Left ventricle myocardium inferior (tissue), 1 donor: ENCODE data around the gene OR52E6. TPM values are rescaled to one million over a fixed set of nuclear protein-coding genes. Genes with fewer than 3 reads are reported as not detected.

Experiments used
- DNase-seq: peaks from one replicate; pipeline ENCODE4 v3.0.0-alpha.2; 2020
- H3K27ac ChIP-seq: fragments of 200-600 bp; replicated peaks from 2 replicates; pipeline ENCODE4 v1.8.0; 2021
- H3K27me3 ChIP-seq: fragments of 200-600 bp; 2 replicates; pipeline ENCODE4 v1.8.0; 2021; ENCODE audit warnings: low read depth
- H3K36me3 ChIP-seq: fragments of 200-600 bp; 2 replicates; pipeline ENCODE4 v1.8.0; 2021
- H3K4me1 ChIP-seq: fragments of 200-600 bp; 2 replicates; pipeline ENCODE4 v1.8.0; 2021
- H3K4me3 ChIP-seq: fragments of 200-600 bp; 2 replicates; pipeline ENCODE4 v1.8.0; 2021; ENCODE audit warnings: mild to moderate bottlenecking, moderate library complexity
- H3K9me3 ChIP-seq: fragments of 200-600 bp; replicated peaks from 2 replicates; pipeline ENCODE4 v1.8.0; 2021
- CTCF ChIP-seq: fragments of 200-600 bp; IDR thresholded peaks from 2 replicates; pipeline ENCODE4 v1.8.0; 2021; ENCODE audit warnings: antibody characterized with exemption, mild to moderate bottlenecking, borderline replicate concordance
- intact Hi-C: fragments of 100-400 bp; cut with micrococcal nuclease; formaldehyde crosslinking; loops from one replicate; pipeline ENCODE4 v1.11.0; 2022
- total RNA-seq: library from RNA; stranded (reverse); fragmentation: NEBNext Ultra II Directional; extraction: Animal tissue kit (Norgen Biotek cat#: 25700); gene quantifications from one replicate; pipeline ENCODE4 v1.2.1, GENCODE V29; 2021
- donor health status: DM: no; HTN: yes; CAD: no; lungs with severe emphysema.

OR52E6 gene
- total RNA-seq, 1 donor from 2014 or later, result not detected

- Histone ChIP-seq H3K27me3 (no peaks in the 10 kb centered on the region), H3K27ac (no peak overlapping the region), H3K4me1 (no peaks in the 10 kb centered on the region), H3K4me3 (no peak overlapping the region), H3K36me3 (no peaks in the 10 kb centered on the region), H3K9me3 (peaks cover 19% of the 10 kb centered on the region)
- intact Hi-C loops, result no loop called here
- DNase-seq, result no peak
- TF ChIP-seq CTCF, result no peak
These were observed 45.2 kb downstream of the OR52E6 start for GRCh38 chr11:5796541-5796940.

GRCh38 chr11:5791165-5791564, 50.5 kb downstream of the OR52E6 start, which contains the start of gene OR52N1:
Gene OR52N1 (minus strand): TSS chr11:5791265. CDS start chr11:5788816, 2,449 bp downstream.
- intact Hi-C loops, result no loop called here
- H3K4me1 ChIP-seq, result no peaks in the 10 kb centered on the region
- H3K36me3 ChIP-seq, result no peaks in the 10 kb centered on the region
- H3K27ac ChIP-seq, result no peak within 1 kb of the TSS
- H3K9me3 ChIP-seq, result peaks cover 19% of the 10 kb centered on the region
- no peak for TF ChIP-seq CTCF
- no peak within 1 kb of the TSS for H3K4me3 ChIP-seq
- DNase-seq, result no peak
- H3K27me3 ChIP-seq, result no peaks in the 10 kb centered on the region

Other genes starting within 250 kb of the OR52E6 start
- 0.58 TPM for gene TRIM6, start 245.3 kb downstream of the OR52E6 start, total RNA-seq
- gene TRIM34, start 216.9 kb downstream of the OR52E6 start, total RNA-seq, result 1.7 TPM
- 8.4 TPM for gene TRIM5, start 156.8 kb downstream of the OR52E6 start, total RNA-seq
- gene TRIM22, start 152.1 kb downstream of the OR52E6 start, total RNA-seq, result 16.6 TPM
- not detected for gene OR56B1, start 105.4 kb downstream of the OR52E6 start, total RNA-seq
- gene OR52N4, start 87.7 kb downstream of the OR52E6 start, total RNA-seq, result not detected
- gene OR52N5, start 58.5 kb downstream of the OR52E6 start, total RNA-seq, result not detected
- not detected for gene OR52N1, start 50.6 kb downstream of the OR52E6 start, total RNA-seq
- not detected for gene OR52N2, start 33.0 kb downstream of the OR52E6 start, total RNA-seq
- gene OR52E8, start 15.8 kb upstream of the OR52E6 start, total RNA-seq, result not detected
- gene OR52E4, start 38.7 kb upstream of the OR52E6 start, total RNA-seq, result not detected
- gene OR52E5, start 51.3 kb upstream of the OR52E6 start, total RNA-seq, result not detected
- not detected for gene OR56A3, start 100.4 kb upstream of the OR52E6 start, total RNA-seq
- gene OR56A5, start 126.6 kb upstream of the OR52E6 start, total RNA-seq, result not detected
- not detected for gene OR52L1, start 145.1 kb upstream of the OR52E6 start, total RNA-seq
- gene OR56A4, start 165.0 kb upstream of the OR52E6 start, total RNA-seq, result not detected
- gene OR56A1, start 188.9 kb upstream of the OR52E6 start, total RNA-seq, result not detected